HG03139 (cell line): ENCODE data around the gene ALPG.
"Not testable (repeated sequence)": the region's sequence is repeated elsewhere in the genome, so short reads cannot be mapped to it uniquely, and the experiment has no call there.

Experiments
- ATAC-seq: cut with Tn5 transposase; IDR thresholded peaks from one replicate; pipeline ENCODE4 v1.9.1; 2021; ENCODE audit not compliant: unreplicated experiment

Gene ALPG

DNA sequence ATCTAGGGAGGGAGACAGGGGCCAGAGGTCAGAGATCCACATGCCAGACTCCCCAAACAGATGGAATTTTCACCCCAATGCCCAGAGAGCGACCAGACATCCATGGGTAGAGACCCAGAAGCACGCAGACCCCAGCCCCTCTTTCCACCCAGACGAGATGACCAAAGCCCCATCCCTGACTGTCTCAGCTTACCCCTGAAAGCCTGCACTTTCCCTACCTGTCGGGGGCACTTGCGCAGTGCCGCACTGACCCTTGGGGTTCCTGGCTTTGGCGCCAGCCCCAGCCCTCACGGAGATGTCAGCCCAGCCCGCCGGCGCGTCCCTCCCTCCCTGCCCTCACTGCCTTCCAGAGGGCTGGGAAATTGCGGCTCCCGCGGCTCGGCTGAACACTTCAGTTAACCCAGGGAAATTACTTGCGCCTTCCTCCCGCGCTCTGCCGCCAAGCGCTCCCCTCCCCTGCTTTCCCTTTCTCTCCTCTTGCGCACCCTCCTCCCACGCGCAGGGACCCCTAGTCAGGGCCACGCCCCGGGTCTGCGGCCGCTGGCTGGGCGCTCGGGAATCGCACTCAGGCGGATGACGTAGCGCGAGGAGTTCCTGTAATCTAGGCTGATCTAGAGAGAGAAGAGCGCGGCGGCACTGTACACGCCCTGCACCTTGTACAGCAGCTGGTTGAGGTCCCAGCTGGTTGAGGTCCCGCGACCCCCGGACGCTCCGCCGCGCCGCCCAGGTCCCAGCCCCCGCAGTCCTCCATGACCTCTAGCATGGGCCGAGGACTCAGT is 12.0 kb downstream of the ALPG start:
- ATAC-seq: no peak

DNA sequence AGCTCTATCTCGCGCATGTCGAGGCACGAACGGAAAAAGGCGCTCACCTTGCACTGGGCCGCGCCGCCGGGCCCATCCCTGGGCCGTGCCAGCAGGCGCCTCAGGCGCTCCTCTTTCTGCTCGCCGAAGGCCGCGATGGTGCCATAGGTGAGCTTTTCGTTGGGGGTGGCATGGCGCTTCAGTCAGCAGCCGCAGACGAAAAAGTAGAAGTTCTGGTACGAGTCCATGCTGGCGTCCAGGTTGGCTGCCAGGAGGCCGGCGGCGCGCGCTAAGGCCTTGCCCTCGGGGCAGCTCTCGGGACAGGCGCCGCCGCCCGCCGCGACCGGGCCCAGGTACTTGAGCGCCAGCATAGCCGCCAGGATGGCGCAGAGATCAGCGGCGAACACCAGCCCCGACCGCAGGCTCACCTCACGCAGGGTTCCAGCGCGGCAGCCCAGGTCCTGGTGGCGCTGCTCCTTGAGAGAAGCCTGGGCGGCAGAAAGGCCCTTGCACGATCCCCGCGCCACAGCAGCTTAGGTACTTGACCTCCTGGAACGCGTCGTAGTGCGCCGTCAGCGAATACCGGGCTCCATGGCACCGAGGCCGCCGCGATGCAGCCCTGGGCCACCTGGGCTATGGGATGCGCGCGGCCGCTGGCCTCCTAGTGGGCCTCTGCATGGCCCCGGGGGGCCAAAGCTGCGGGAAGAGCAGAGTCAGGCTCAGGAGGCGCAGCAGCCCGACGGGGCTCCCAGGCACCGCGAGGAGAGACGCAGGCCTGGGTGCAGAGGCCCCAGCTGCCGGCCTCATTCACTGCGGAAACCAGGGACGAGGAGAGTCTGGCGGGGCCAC is 12.8 kb downstream of the ALPG start:
- ATAC-seq: no peak

- no peak for ATAC-seq
Observed at GRCh38 chr2:232420073-232420454, 13.4 kb downstream of the ALPG start.

GRCh38 chr2:232420463-232421188 is 14.0 kb downstream of the ALPG start:
- ATAC-seq: no peak

- ATAC-seq: no peak
Observed at GRCh38 chr2:232421189-232421785, 14.6 kb downstream of the ALPG start.

GRCh38 chr2:232422051-232422450 is 15.4 kb downstream of the ALPG start:
- no peak for ATAC-seq

GRCh38 chr2:232422996-232423395 is 16.4 kb downstream of the ALPG start:
- ATAC-seq: not testable (repeated sequence)

DNA sequence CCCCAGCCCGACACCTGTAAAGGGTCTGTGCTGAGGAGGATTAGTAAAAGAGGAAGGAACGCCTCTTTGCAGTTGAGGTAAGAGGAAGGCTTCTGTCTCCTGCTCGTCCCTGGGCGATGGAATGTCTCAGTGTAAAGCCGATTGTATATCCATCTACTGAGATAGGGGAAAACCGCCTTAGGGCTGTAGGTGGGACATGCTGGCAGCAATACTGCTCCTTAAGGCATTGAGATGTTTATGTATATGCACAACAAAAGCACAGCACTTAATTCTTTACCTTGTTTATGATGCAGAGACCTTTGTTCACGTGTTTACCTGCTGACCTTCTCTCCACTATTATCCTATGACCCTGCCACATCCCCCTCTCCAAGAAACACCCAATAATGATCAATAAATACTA is 16.8 kb downstream of the ALPG start:
- ATAC-seq: not testable (repeated sequence)

DNA sequence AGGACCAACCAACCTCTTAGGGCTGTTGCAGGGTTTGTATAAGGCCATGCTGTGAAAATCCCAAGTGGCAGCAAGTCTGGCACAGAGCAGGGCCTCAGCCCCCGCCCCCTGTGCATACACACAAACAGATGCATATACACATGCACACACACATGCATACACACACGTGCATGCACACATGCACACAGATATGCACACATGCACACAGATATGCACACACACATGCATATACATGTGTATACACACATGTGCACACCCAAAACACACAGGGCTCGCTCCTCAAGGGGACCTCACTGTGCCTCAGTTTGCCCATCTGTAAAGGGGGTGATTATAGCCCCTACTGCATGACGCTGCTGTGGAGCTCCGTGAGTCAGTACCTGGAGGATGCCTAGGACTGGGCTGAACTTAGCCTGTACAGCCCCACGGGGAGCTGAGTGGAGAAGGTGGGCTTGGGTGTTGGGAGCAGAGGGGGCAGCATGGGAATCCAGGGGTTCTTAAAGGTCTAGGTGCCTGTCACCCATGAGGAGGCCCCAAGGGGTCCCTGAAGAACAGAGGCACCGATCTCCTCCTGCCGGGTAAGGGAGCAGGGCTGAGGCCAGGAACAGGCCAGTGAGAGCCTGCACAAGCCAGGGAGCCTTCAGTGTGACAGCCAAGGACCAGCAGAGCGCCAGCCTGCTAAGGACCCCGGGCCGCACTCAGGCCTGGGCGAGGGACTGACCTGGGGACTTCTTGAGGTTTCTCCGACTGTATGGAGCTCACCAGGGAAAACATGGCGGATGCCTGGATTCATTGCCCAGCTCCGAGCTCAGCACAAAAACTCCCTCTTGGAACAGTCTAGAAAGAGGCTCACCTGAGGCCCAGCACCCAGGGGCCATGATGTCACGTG is 25.3 kb downstream of the ALPG start:
- no peak for ATAC-seq

DNA sequence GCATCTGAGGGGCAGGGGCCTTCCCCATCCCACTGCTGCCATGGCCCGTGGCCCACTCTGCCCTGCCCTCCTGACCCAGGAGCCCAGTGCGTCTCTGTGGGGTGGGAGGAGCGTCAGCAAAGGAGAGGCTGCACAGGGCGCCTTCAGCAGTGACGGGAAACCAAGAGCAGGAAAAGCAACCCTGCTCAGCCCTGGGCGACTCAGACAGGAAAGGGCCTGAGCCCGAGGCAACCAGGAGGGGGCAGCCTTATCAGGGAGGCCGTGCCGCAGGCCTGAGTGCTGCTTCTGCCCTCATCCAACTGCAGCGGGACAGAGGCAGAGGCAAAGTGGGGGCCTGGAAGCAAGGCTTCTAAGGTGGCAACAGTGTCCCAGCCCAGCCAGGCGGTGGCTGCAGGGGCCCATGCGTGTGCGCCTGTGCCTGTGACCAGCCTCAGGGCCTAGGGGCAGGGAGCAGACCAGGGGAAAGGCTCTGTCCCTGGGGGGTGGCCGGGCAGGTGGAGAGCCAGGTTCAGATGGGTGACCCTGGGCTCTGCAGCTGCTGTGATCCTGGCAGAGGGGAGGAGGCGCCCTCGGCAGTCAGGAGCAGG is 26.0 kb downstream of the ALPG start:
- no peak for ATAC-seq

DNA sequence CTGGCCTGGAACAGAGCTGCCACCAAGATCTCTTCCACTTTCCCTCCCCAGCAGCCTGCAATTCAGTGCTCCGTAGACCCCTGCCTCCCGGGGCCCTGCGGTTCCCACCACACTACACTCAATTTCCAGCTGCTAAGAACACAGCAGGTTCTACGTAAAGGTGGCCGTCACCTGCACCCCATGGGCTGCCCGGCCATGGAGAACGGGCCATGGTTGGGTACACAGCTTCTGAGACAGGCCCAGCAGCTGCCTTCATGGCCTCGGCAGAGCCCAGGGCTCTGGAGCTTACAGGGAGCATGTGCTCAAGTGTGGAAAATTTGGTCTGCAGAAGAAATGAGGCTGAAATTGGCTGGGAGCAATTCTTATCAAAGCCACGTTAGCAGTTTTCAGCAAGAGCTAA is 27.0 kb downstream of the ALPG start:
- ATAC-seq: not testable (repeated sequence)

GRCh38 chr2:232434091-232434490 is 27.4 kb downstream of the ALPG start:
- no peak for ATAC-seq

- no peak for ATAC-seq
Observed at GRCh38 chr2:232434563-232435374, 28.1 kb downstream of the ALPG start.

- ATAC-seq: no peak
Observed at GRCh38 chr2:232435375-232435648, 28.7 kb downstream of the ALPG start.

GRCh38 chr2:232435805-232436204 is 29.2 kb downstream of the ALPG start:
- ATAC-seq: no peak

- ATAC-seq: no peak
Observed at GRCh38 chr2:232436381-232437194, 29.9 kb downstream of the ALPG start.

DNA sequence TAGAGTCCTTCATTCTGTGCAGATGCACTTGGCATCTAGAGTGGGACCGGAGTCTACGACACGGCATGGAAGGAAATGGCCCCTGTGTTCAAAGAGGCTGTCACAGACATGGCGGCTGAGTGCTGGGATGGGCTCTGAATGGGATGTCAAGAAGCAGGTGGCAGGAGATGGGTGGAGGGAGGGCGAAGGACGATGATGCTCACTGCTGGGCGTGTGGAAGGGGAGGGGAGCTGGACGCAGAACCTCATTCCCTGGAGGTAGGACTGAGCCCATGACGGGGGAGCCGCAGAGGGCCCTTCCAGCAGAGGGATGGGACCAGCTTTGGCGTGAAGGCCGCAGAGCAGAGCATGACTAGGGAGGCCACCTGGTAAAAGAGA is 30.5 kb downstream of the ALPG start:
- no peak for ATAC-seq

DNA sequence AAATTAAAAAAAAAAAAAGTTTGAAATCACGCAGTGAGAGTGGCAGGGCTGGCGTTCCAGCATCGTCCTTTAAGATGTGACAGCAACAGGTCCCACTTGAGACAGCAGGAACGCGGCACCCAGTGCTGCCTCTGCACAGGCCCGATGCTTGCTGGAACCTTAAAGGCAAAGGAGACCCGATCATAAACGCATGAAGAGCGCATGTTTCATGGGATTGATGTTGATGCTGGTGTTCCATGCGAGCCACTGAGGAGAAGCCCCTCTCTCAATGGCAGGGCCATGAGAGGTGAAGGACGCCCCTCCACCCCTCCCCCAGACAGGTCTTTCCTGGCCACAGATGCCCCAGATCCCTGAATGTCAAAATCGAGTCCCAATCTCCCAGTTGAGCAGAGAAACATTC is 31.4 kb downstream of the ALPG start:
- ATAC-seq: no peak
